ENCODE measurements around the gene MSRB2.

The MSRB2 gene

DNA sequence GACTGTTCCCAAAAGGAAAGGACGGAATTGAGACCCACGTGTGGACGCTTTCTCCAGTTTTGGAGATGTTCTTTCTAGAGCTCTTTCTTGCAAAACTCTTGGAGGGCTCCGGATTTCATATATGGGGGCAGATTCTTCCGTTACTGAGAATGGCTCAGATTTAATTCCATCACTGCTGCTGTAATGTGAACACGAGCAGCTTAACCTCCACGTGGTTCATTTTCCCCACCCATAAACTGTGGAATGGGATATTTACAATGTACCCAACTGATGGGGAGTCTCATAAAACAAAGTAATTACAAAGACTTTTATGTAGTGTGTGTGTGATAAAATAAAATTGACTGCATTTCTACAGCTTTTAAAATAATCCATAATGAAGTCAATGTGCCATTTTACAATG is 15.1 kb upstream of the MSRB2 start:
- no peaks in the 10 kb centered on the region for H3K27me3 ChIP-seq (ENCODE audit: insufficient read depth, low read depth)
- no peak overlapping the region for H3K9ac ChIP-seq
- H2AFZ ChIP-seq (ENCODE audit: low read depth), result no peak overlapping the region
- H3K4me1 ChIP-seq (ENCODE audit: low read depth, poor library complexity, severe bottlenecking), result peaks cover 38% of the 10 kb centered on the region
- no peaks in the 10 kb centered on the region for H3K36me3 ChIP-seq (ENCODE audit: insufficient read depth)
- H3K27ac ChIP-seq, result no peak overlapping the region
- TF ChIP-seq, protein P1, sequence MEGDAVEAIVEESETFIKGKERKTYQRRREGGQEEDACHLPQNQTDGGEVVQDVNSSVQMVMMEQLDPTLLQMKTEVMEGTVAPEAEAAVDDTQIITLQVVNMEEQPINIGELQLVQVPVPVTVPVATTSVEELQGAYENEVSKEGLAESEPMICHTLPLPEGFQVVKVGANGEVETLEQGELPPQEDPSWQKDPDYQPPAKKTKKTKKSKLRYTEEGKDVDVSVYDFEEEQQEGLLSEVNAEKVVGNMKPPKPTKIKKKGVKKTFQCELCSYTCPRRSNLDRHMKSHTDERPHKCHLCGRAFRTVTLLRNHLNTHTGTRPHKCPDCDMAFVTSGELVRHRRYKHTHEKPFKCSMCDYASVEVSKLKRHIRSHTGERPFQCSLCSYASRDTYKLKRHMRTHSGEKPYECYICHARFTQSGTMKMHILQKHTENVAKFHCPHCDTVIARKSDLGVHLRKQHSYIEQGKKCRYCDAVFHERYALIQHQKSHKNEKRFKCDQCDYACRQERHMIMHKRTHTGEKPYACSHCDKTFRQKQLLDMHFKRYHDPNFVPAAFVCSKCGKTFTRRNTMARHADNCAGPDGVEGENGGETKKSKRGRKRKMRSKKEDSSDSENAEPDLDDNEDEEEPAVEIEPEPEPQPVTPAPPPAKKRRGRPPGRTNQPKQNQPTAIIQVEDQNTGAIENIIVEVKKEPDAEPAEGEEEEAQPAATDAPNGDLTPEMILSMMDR (conservative IDR thresholded peaks at IDR 0.05; ENCODE audit: low read depth, low read length), result no peak
- no peak overlapping the region for H3K4me2 ChIP-seq
- H3K4me3 ChIP-seq (IDR thresholded peaks at IDR 0.05; ENCODE audit: insufficient read depth, low read depth, low read length), result no peak overlapping the region
- H4K20me1 ChIP-seq (ENCODE audit: insufficient read depth), result no peaks in the 10 kb centered on the region
- H3K79me2 ChIP-seq (ENCODE audit: insufficient read depth, low read depth), result no peaks in the 10 kb centered on the region

DNA sequence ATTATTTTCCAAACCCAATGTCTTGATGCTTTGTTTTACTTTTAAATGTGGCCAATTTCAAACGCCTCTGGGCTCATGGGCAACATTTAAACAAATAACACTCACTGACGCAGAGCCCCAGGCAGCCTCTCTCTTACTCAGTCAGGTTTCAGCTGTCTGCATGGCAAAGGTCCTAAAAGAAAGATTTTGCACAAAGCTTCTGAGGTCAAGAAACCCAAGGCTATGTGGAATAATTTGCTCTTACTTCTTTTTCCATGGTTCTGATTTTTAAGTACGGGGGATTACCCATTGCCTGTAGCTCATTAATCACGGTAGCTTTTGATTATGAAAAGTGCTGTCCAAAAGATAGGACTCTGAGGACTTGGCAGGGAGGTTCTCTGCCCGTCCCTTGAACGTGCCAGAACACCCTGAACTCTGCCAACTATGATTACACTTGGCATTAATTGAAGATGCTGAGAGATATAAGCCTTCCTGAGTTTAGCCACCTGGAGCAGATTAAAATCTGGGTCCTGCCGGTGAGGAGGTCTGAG is 14.1 kb upstream of the MSRB2 start:
- Histone ChIP-seq H4K20me1 (ENCODE audit: insufficient read depth) (no peaks in the 10 kb centered on the region), H3K4me2 (no peak overlapping the region), H3K4me1 (ENCODE audit: low read depth, poor library complexity, severe bottlenecking) (peaks cover 36% of the 10 kb centered on the region), H3K9ac (no peak overlapping the region), H2AFZ (ENCODE audit: low read depth) (no peak overlapping the region), H3K27ac (no peak overlapping the region), H3K79me2 (ENCODE audit: insufficient read depth, low read depth) (no peaks in the 10 kb centered on the region), H3K4me3 (IDR thresholded peaks at IDR 0.05; ENCODE audit: insufficient read depth, low read depth, low read length) (no peak overlapping the region), H3K27me3 (ENCODE audit: insufficient read depth, low read depth) (no peaks in the 10 kb centered on the region), H3K36me3 (ENCODE audit: insufficient read depth) (no peaks in the 10 kb centered on the region)
- TF ChIP-seq, protein P1 (conservative IDR thresholded peaks at IDR 0.05; ENCODE audit: low read depth, low read length), result no peak

GRCh38 chr10:23081891-23082290 is 13.5 kb upstream of the MSRB2 start:
- Histone ChIP-seq H3K4me3 (IDR thresholded peaks at IDR 0.05; ENCODE audit: insufficient read depth, low read depth, low read length) (no peak overlapping the region), H3K4me1 (ENCODE audit: low read depth, poor library complexity, severe bottlenecking) (peaks cover 30% of the 10 kb centered on the region), H3K27me3 (ENCODE audit: insufficient read depth, low read depth) (no peaks in the 10 kb centered on the region), H4K20me1 (ENCODE audit: insufficient read depth) (no peaks in the 10 kb centered on the region), H3K36me3 (ENCODE audit: insufficient read depth) (no peaks in the 10 kb centered on the region), H3K4me2 (no peak overlapping the region), H3K79me2 (ENCODE audit: insufficient read depth, low read depth) (no peaks in the 10 kb centered on the region), H3K9ac (no peak overlapping the region), H2AFZ (ENCODE audit: low read depth) (no peak overlapping the region), H3K27ac (no peak overlapping the region)
- TF ChIP-seq, protein P1 (conservative IDR thresholded peaks at IDR 0.05; ENCODE audit: low read depth, low read length), result peak; percentile 38; the same call in 1 of the 2 replicates

DNA sequence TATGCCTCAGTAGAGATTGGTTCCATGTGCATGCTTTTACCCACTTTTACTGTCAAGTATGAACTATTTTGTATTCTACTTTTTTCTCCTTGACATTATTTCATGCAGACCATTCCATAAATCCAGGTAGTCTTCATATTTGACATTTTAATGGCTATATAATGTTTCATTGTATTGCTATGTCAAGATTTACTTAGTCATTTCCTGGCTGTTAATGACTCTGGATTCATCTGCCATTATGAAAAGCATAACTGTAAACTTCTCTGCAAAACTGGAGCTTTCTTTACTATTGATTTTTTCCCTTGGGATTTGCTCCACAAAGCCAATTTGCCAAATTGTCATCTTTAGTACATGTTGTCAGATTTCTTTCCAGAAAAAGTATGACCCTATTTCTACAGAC is 6.8 kb upstream of the MSRB2 start:
- TF ChIP-seq, protein P1 (conservative IDR thresholded peaks at IDR 0.05; ENCODE audit: low read depth, low read length), result no peak
- Histone ChIP-seq H3K9ac (no peak overlapping the region), H2AFZ (ENCODE audit: low read depth) (no peak overlapping the region), H3K27ac (no peak overlapping the region), H3K4me3 (IDR thresholded peaks at IDR 0.05; ENCODE audit: insufficient read depth, low read depth, low read length) (no peak overlapping the region), H3K36me3 (ENCODE audit: insufficient read depth) (no peaks in the 10 kb centered on the region), H3K4me2 (no peak overlapping the region), H3K27me3 (ENCODE audit: insufficient read depth, low read depth) (no peaks in the 10 kb centered on the region), H4K20me1 (ENCODE audit: insufficient read depth) (no peaks in the 10 kb centered on the region), H3K4me1 (ENCODE audit: low read depth, poor library complexity, severe bottlenecking) (no peaks in the 10 kb centered on the region), H3K79me2 (ENCODE audit: insufficient read depth, low read depth) (no peaks in the 10 kb centered on the region)
